ENCODE measurements around the gene ADAMTS3.
"Not testable (repeated sequence)": the region's sequence is repeated elsewhere in the genome, so short reads cannot be mapped to it uniquely, and the experiment has no call there.

Gene ADAMTS3

GRCh38 chr4:72553540-72554337 lies 15.3 kb downstream of the ADAMTS3 start:
- no peak for DNase-seq (ENCODE audit: extremely low read depth in 1 of 2, low read depth in 1 of 2)

- no peak for DNase-seq (ENCODE audit: extremely low read depth in 1 of 2, low read depth in 1 of 2)
Observed at GRCh38 chr4:72552447-72552846, 16.6 kb downstream of the ADAMTS3 start.

- no peak for DNase-seq (ENCODE audit: extremely low read depth in 1 of 2, low read depth in 1 of 2)
Observed at GRCh38 chr4:72546456-72546855, 22.6 kb downstream of the ADAMTS3 start.

DNA sequence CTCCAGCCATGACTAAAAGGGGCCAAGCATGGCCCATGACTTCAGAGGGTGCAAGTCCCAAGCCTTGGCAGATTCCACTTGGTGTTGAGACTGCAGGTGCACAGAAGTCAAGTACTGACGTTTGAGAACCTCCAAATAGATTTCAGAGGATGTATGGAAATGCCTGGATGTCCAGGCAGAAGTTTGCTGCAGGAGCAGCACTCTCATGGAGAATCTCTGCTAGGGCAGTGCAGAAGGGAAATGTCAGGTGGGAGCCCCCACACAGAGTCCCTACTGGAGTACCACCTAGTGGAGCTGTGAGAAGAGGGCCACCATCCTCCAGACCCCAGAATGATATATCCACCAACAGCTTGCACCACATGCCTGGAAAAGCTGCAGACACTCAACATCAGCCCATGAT lies 28.3 kb downstream of the ADAMTS3 start:
- DNase-seq (ENCODE audit: extremely low read depth in 1 of 2, low read depth in 1 of 2): not testable (repeated sequence)

- DNase-seq (ENCODE audit: extremely low read depth in 1 of 2, low read depth in 1 of 2): no peak
Observed at GRCh38 chr4:72538006-72538405, 31.0 kb downstream of the ADAMTS3 start.

GRCh38 chr4:72536443-72536842 lies 32.6 kb downstream of the ADAMTS3 start:
- DNase-seq (ENCODE audit: extremely low read depth in 1 of 2, low read depth in 1 of 2): no peak

GRCh38 chr4:72531768-72532290 lies 37.2 kb downstream of the ADAMTS3 start:
- DNase-seq (ENCODE audit: extremely low read depth in 1 of 2, low read depth in 1 of 2): no peak

DNA sequence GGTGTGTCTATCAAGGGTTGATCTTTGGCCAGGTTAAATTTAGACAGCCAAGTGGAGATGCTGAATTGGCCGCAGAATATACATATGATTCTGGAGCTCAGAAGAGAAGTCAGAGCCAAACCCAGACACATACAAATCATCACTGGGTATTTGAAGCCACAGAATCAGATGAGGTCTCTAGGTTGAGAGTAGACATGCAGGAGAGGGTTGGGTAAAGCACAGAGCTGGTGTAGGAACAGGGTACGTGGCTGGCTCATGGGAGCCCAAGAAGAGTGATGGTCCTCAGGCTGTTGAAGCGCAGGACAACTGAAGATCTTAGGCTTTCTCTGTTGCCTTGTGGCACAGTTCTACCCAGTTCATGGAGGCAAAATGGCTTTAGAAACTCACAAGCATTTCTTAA lies 37.7 kb downstream of the ADAMTS3 start:
- DNase-seq (ENCODE audit: extremely low read depth in 1 of 2, low read depth in 1 of 2): no peak

GRCh38 chr4:72529148-72529822 lies 39.7 kb downstream of the ADAMTS3 start:
- no peak for DNase-seq (ENCODE audit: extremely low read depth in 1 of 2, low read depth in 1 of 2)

DNA sequence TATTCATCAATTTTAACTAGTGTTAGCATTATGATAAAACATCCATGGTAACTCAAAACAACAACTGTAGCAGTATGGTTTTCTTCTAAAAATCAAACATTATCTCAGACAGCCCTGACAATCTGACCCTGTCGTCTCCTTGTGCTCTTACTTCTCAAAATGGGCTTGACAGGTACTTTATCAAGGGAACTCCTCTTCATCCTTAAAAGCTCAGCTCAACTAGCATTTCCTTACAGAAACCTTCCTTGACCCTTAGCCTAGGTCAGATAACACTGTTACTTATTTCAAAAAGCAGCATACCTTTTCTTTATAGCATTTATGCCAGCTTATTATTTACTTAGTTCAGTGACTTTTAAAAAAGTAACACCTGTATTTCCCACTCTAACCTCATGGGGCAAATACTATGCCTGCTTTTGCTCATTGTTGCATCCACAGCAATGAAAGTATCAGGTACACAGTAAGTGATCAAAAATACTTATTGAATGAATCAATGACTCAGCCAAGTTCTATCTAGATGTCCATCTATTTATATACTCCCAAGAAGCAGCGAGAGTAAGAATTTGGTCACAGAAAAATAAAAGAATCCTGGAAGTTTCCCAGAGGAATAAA lies 41.9 kb downstream of the ADAMTS3 start:
- no peak for DNase-seq (ENCODE audit: extremely low read depth in 1 of 2, low read depth in 1 of 2)

DNA sequence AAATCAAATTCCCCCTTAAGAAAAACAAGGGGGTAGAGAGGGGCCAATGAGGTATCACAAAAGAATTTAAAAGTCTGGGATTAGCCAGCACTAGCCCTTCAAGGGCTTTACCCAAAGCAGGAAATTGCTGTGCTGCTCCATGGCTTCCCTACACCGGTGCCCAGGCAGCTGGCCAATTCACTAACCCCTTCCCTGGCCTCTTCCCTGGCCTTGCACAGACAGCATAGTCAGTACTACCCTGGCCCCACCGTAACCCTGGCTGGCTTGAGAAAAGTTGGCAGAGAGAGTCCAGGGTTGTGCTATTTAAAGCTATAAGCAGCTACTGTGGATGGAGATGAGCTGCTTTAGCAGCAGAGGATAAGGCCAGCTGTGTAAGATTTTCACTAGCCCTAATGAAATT lies 43.1 kb downstream of the ADAMTS3 start:
- DNase-seq (ENCODE audit: extremely low read depth in 1 of 2, low read depth in 1 of 2): no peak

GRCh38 chr4:72522440-72522839 lies 46.6 kb downstream of the ADAMTS3 start:
- no peak for DNase-seq (ENCODE audit: extremely low read depth in 1 of 2, low read depth in 1 of 2)

GRCh38 chr4:72513227-72513626 lies 55.8 kb downstream of the ADAMTS3 start:
- no peak for DNase-seq (ENCODE audit: extremely low read depth in 1 of 2, low read depth in 1 of 2)

GRCh38 chr4:72507860-72508419 lies 61.1 kb downstream of the ADAMTS3 start:
- no peak for DNase-seq (ENCODE audit: extremely low read depth in 1 of 2, low read depth in 1 of 2)

GRCh38 chr4:72507167-72507566 lies 61.9 kb downstream of the ADAMTS3 start:
- no peak for DNase-seq (ENCODE audit: extremely low read depth in 1 of 2, low read depth in 1 of 2)

- no peak for DNase-seq (ENCODE audit: extremely low read depth in 1 of 2, low read depth in 1 of 2)
Observed at GRCh38 chr4:72505314-72505744, 63.7 kb downstream of the ADAMTS3 start.

DNA sequence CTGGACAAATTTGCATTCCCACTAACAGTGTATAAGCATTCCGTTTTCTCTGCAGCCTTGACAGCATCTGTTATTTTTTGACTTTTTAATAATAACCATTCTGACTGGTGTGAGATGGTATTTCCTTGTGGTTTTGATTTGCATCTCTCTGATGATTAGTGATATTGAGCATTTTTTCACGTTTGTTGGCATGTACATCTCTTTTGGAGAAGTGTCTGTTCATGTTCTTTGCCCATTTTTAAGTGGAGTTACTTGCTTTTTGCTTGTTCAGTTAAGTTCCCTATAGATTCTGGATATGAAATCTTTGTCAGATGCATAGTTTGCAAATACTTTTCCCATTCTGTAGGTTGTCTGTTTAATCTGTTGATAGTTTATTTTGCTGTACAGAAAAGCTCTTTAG lies 68.8 kb downstream of the ADAMTS3 start:
- no peak for DNase-seq (ENCODE audit: extremely low read depth in 1 of 2, low read depth in 1 of 2)

DNA sequence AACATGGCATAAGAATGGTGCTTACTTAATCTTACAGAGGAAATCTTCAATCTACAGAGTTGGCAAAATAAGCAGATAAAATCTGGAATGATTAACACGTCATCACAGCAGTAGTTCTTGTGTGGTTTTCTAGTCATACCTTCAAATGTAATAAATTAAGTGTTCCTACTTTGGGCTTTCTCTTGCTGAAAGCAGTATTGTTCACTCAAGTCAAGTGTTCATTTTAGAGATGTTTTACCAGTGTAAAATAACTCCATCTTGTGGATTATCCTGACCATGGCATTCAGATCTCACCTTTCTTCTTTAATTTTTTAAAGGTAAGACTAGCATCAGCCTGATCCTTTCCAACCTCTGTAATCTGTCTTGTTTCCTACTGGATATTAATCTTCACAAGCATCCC lies 72.9 kb downstream of the ADAMTS3 start:
- no peak for DNase-seq (ENCODE audit: extremely low read depth in 1 of 2, low read depth in 1 of 2)

- no peak for DNase-seq (ENCODE audit: extremely low read depth in 1 of 2, low read depth in 1 of 2)
Observed at GRCh38 chr4:72494156-72494555, 74.9 kb downstream of the ADAMTS3 start.

- DNase-seq (ENCODE audit: extremely low read depth in 1 of 2, low read depth in 1 of 2): no peak
Observed at GRCh38 chr4:72489267-72489666, 79.8 kb downstream of the ADAMTS3 start.

GRCh38 chr4:72486991-72487390 lies 82.0 kb downstream of the ADAMTS3 start:
- no peak for DNase-seq (ENCODE audit: extremely low read depth in 1 of 2, low read depth in 1 of 2)
